ENCODE measurements around the gene WIPI1.

- no peak for TF ChIP-seq CTCF (IDR thresholded peaks at IDR 0.05)
- no peak for TF ChIP-seq POLR2AphosphoS5 (IDR thresholded peaks at IDR 0.05)
- no peak for TF ChIP-seq EP300 (IDR thresholded peaks at IDR 0.05)
These were observed 72.4 kb downstream of the WIPI1 start for GRCh38 chr17:68384941-68385340.

All from suprapubic skin (tissue), 4 donors.